PC-3 (cell line): ENCODE measurements around the gene USH2A. TPM values are rescaled to one million over a fixed set of nuclear protein-coding genes. Genes with fewer than 3 reads are reported as not detected.

ENCODE experiments used
- ATAC-seq: fragments of 200-7000 bp; cut with Tn5 transposase; 2 replicates; pipeline ENCODE4 v1.9.1; 2020; ENCODE audit warnings: mild to moderate bottlenecking, moderate library complexity
- BruUV-seq: library from RNA; stranded (reverse); fragments of 400-500 nt; replicated peaks from 2 replicates; lab custom pipeline; 2021; lab: Mats Ljungman, UMichigan
- CTCF ChIA-PET: fragments of 300-600 bp; sonication (Branson Sonifier 250); formaldehyde crosslinking; loops from one replicate; lab custom pipeline; 2022; ENCODE audit warnings: antibody characterized with exemption; lab: Charles Lee
- POLR2A ChIA-PET: fragments of 300-600 bp; sonication (Branson Sonifier 250); formaldehyde crosslinking; loops from one replicate; lab custom pipeline; 2022; ENCODE audit warnings: antibody characterized with exemption; ENCODE audit not compliant: unreplicated experiment; lab: Charles Lee
- DNase-seq: peaks from one replicate; pipeline ENCODE4 v3.0.0-alpha.2; 2015
- H2AFZ ChIP-seq: fragments of 300-600 bp; sonication (generic); 2 replicates; pipeline ENCODE4 v1.6.0; 2016; ENCODE audit warnings: antibody characterized with exemption, low read length
- H3F3A ChIP-seq: fragments of 300-600 bp; sonication (generic); one replicate; pipeline ENCODE4 v1.6.0; 2017; ENCODE audit warnings: antibody characterized with exemption, low read length, control low read depth, mild to moderate bottlenecking; ENCODE audit not compliant: unreplicated experiment
- H3K27ac ChIP-seq: fragments of 300-600 bp; sonication (generic); 2 replicates; pipeline ENCODE4 v1.5.1; 2016; ENCODE audit warnings: mild to moderate bottlenecking, low read length
- H3K27me3 ChIP-seq: fragments of 300-600 bp; sonication (generic); 2 replicates; pipeline ENCODE4 v1.6.1; 2016; ENCODE audit warnings: low read length, mixed read lengths
- H3K36me3 ChIP-seq: fragments of 300-600 bp; sonication (generic); 2 replicates; pipeline ENCODE4 v1.6.1; 2016; ENCODE audit warnings: low read depth, mixed run types, low read length, mixed read lengths
- H3K4me1 ChIP-seq: fragments of 300-600 bp; sonication (generic); 2 replicates; pipeline ENCODE4 v1.5.1; 2016; ENCODE audit warnings: low read length; ENCODE audit not compliant: insufficient read depth
- H3K4me2 ChIP-seq: fragments of 300-600 bp; sonication (generic); 2 replicates; pipeline ENCODE4 v1.6.0; 2016; ENCODE audit warnings: low read length
- H3K4me3 ChIP-seq: fragments of 300-600 bp; sonication (generic); 2 replicates; pipeline ENCODE4 v1.5.1; 2016; ENCODE audit warnings: mild to moderate bottlenecking, low read length, mixed read lengths
- H3K79me2 ChIP-seq: fragments of 300-600 bp; sonication (generic); 2 replicates; pipeline ENCODE4 v1.6.1; 2017; ENCODE audit warnings: low read length, mixed read lengths
- H3K9ac ChIP-seq: fragments of 300-600 bp; sonication (generic); 2 replicates; pipeline ENCODE4 v1.6.0; 2016; ENCODE audit warnings: mild to moderate bottlenecking, low read length
- H3K9me2 ChIP-seq: fragments of 300-600 bp; sonication (generic); replicated peaks from 2 replicates; pipeline ENCODE4 v1.6.1; 2016; ENCODE audit warnings: mixed run types, low read length, mixed read lengths
- H3K9me3 ChIP-seq: fragments of 300-600 bp; sonication (generic); 2 replicates; pipeline ENCODE4 v1.6.1; 2016; ENCODE audit warnings: low read length, mixed read lengths
- H4K20me1 ChIP-seq: fragments of 300-600 bp; sonication (generic); 2 replicates; pipeline ENCODE4 v1.6.1; 2016; ENCODE audit warnings: low read length, mixed read lengths
- EZH2 ChIP-seq: fragments of 300-600 bp; sonication (generic); IDR thresholded peaks from one replicate; pipeline ENCODE4 v1.6.1; 2017; ENCODE audit warnings: antibody characterized with exemption, mild to moderate bottlenecking, low read length; ENCODE audit not compliant: unreplicated experiment
- EZH2phosphoT487 ChIP-seq: fragments of 300-600 bp; sonication (generic); IDR thresholded peaks from 2 replicates; pipeline ENCODE4 v1.6.1; 2018; ENCODE audit warnings: mild to moderate bottlenecking, antibody characterized with exemption, low read length, borderline replicate concordance
- intact Hi-C: fragments of 100-400 bp; cut with micrococcal nuclease; formaldehyde crosslinking; loops from 2 replicates; pipeline ENCODE4 v1.9.0; 2023
- total RNA-seq: library from RNA; depleted of rRNA; stranded (reverse); fragments of >200 nt; gene quantifications from 2 replicates; pipeline ENCODE4 v1.2.3, GENCODE V29; 2014
- TF ChIP-seq, protein P1 (sequence below): fragments of 300-600 bp; sonication (generic); conservative IDR thresholded peaks from 2 replicates; pipeline ENCODE4 v1.5.1; 2017; ENCODE audit warnings: antibody characterized with exemption, low read depth, mild to moderate bottlenecking, low read length

The USH2A gene
- total RNA-seq, 1 experiment from 2014 or later, result not detected

DNA sequence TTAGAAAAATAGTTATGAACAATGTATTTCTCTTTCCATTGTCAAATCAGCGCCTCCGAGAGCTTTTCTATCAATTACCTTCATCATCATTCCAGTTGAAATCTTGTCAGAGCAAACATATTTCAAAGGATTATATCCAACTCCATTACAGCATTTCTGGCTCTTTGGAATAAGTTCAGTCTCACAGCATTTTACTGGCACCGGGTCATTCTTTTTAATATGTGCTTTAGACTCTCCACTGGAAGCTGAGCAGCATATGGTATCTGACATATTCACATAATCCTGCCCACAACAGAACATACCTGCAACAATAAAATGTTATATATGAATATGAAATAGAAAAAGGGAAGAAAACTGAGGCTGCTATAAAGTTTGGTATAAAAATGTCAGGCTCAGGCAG is 633.3 kb downstream of the USH2A start:
- no peaks in the 10 kb centered on the region for H3K79me2 ChIP-seq
- H3K4me2 ChIP-seq, result no peak overlapping the region
- H3K27ac ChIP-seq, result no peak overlapping the region
- CTCF ChIA-PET, result no interaction called here
- TF ChIP-seq EZH2 (no peak), EZH2phosphoT487 (no peak)
- TF ChIP-seq, protein P1, sequence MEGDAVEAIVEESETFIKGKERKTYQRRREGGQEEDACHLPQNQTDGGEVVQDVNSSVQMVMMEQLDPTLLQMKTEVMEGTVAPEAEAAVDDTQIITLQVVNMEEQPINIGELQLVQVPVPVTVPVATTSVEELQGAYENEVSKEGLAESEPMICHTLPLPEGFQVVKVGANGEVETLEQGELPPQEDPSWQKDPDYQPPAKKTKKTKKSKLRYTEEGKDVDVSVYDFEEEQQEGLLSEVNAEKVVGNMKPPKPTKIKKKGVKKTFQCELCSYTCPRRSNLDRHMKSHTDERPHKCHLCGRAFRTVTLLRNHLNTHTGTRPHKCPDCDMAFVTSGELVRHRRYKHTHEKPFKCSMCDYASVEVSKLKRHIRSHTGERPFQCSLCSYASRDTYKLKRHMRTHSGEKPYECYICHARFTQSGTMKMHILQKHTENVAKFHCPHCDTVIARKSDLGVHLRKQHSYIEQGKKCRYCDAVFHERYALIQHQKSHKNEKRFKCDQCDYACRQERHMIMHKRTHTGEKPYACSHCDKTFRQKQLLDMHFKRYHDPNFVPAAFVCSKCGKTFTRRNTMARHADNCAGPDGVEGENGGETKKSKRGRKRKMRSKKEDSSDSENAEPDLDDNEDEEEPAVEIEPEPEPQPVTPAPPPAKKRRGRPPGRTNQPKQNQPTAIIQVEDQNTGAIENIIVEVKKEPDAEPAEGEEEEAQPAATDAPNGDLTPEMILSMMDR, result no peak
- H2AFZ ChIP-seq, result no peak overlapping the region
- peaks cover 42% of the 10 kb centered on the region for H3K4me1 ChIP-seq
- BruUV-seq, result no TSS peak
- no peak overlapping the region for H3K9ac ChIP-seq
- ATAC-seq, result no peak
- intact Hi-C loops, result loop anchor here (5.0 kb wide), 1 partner anchor 218 kb away; no protein-coding TSS in a partner anchor
- H3K4me3 ChIP-seq, result no peak overlapping the region
- peaks cover 14% of the 10 kb centered on the region for H3K27me3 ChIP-seq
- H3K9me2 ChIP-seq, result no peaks in the 10 kb centered on the region
- no peak for DNase-seq
- no peaks in the 10 kb centered on the region for H3K9me3 ChIP-seq
- POLR2A ChIA-PET, result no interaction called here
- no peaks in the 10 kb centered on the region for H3K36me3 ChIP-seq
- H4K20me1 ChIP-seq, result 0 out of 2 replicates have a peak, but pooled peaks cover 4% of the 10 kb centered on the region
- H3F3A ChIP-seq, result no peaks in the 10 kb centered on the region

DNA sequence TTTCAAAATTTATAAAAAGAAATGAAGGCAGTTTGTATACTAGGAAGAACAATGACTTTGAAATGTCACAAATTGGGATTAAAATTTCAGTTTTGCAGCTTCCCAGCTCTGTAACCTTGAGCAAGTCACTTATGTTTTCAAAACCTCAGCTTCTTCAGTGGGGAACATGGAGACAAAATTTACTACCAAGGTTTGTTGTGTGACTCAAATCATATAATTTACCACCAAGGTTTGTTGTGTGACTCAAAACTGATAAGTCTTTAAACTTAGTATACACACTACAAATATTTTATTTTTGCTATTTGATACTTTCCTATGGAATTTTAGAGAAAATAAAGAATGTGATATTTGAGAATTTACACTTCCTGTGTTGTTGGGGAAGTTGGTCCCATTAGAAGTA is 636.3 kb downstream of the USH2A start:
- TF ChIP-seq EZH2, result no peak
- no peak for TF ChIP-seq EZH2phosphoT487
- TF ChIP-seq, protein P1, result no peak
- intact Hi-C loops, result loop anchor here (2.0 to 5.0 kb wide), 2 partner anchors 76 to 215 kb away; no protein-coding TSS in a partner anchor

DNA sequence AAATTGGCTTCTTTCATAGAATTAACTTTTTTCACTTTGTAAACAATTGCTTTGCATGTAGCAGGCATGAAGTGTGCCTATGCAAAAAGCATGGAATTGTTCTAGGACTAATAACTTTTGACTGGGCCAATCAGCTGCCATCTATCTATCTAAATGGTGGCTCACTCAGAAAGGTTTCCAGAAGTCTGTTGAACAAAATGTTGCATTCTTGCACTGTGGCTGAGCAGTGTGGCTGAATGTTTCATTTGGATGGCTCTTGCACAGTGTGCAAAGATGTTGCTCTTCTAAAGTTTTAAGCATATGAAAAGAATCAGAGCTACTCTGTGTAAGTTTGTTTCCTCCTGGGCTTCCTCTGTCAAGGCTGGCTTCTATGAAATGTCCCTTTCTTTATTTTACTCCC is 642.6 kb downstream of the USH2A start:
- CTCF ChIA-PET, result no interaction called here
- Histone ChIP-seq H3K79me2 (no peaks in the 10 kb centered on the region), H4K20me1 (no peaks in the 10 kb centered on the region), H3K36me3 (no peaks in the 10 kb centered on the region), H3K27ac (no peak overlapping the region), H3K9ac (no peak overlapping the region), H3K4me3 (no peak overlapping the region), H3K27me3 (peaks cover 26% of the 10 kb centered on the region), H3K4me2 (no peak overlapping the region), H2AFZ (no peak overlapping the region), H3K9me2 (no peaks in the 10 kb centered on the region), H3K4me1 (peaks cover 1% of the 10 kb centered on the region; the same call in 1 of the 2 replicates), H3K9me3 (no peaks in the 10 kb centered on the region), H3F3A (no peaks in the 10 kb centered on the region)
- TF ChIP-seq, protein P1, result no peak
- TF ChIP-seq EZH2phosphoT487, result no peak
- no peak for TF ChIP-seq EZH2
- DNase-seq (no peak), ATAC-seq (no peak)
- intact Hi-C loops, result no loop called here
- BruUV-seq, result no TSS peak
- POLR2A ChIA-PET, result no interaction called here

More for the DNA sequence above, 636.3 kb downstream of the USH2A start:
- Histone ChIP-seq H3K4me2 (peak overlapping the region; percentile 31), H3K9me3 (no peaks in the 10 kb centered on the region), H3K27me3 (peaks cover 21% of the 10 kb centered on the region), H4K20me1 (no peaks in the 10 kb centered on the region), H3K4me1 (peaks cover 22% of the 10 kb centered on the region), H3K9ac (no peak overlapping the region), H3K79me2 (no peaks in the 10 kb centered on the region), H3K27ac (peak overlapping the region; percentile 4; the same call in 1 of the 2 replicates), H3K9me2 (no peaks in the 10 kb centered on the region), H2AFZ (no peak overlapping the region), H3F3A (no peaks in the 10 kb centered on the region), H3K4me3 (no peak overlapping the region), H3K36me3 (no peaks in the 10 kb centered on the region)
- BruUV-seq, result no TSS peak
- peak; percentile 87 for ATAC-seq
- DNase-seq, result peak; percentile 84
- ChIA-PET POLR2A (no interaction called here), CTCF (no interaction called here)
